A549 (cell line): ENCODE results near the gene LCK. TPM values are rescaled to one million over a fixed set of nuclear protein-coding genes. Genes with fewer than 3 reads are reported as not detected.
A peak's percentile ranks its signal among the peaks of the same experiment; 100 is the strongest.

Source experiments
- ATAC-seq, 2 experiments: fragments of 200-7000 bp in 1 of 2; fragments of >200 bp in 1 of 2; cut with Nextera tagmentation in 1 of 2; cut with Tn5 transposase in 1 of 2; 3 replicates each; pipeline versions ENCODE4 v1.8.0 to v1.9.1; 2018 to 2020; ENCODE audit warnings: mild to moderate bottlenecking in 1 of 2, moderate library complexity in 1 of 2
- CTCF ChIA-PET: fragments of 300-600 bp; sonication (Branson Sonifier 250); formaldehyde crosslinking; extraction: SDS; loops from one replicate; lab custom pipeline; 2021; ENCODE audit warnings: antibody characterized with exemption, inconsistent platforms; lab: Yijun Ruan, JAX
- POLR2A ChIA-PET: fragments of 350-600 bp; formaldehyde crosslinking; extraction: SDS; loops from one replicate; lab custom pipeline; 2021; ENCODE audit warnings: antibody characterized with exemption, inconsistent platforms; lab: Yijun Ruan, JAX
- DNase-seq, 2 experiments: peaks; one replicate each; pipeline versions ENCODE4 v3.0.0 to v3.0.0-alpha.2; 2011 to 2016; ENCODE audit warnings: low read depth in 1 of 2, low spot score in 1 of 2
- FAIRE-seq: peaks from 2 replicates; lab custom pipeline; 2011; peaks lifted over from hg19 to GRCh38; lab: Jason Lieb, UNC
- H3K27ac ChIP-seq, 2 experiments: fragments of >200 bp; sonication (Bioruptor Twin); formaldehyde crosslinking; 3 replicates each; pipeline ENCODE4 v1.5.1; 2016 to 2017
- H3K4me1 ChIP-seq: fragments of >200 bp; sonication (Bioruptor Twin); formaldehyde crosslinking; 3 replicates; pipeline ENCODE4 v1.6.1; 2016
- H3K4me2 ChIP-seq: fragments of >200 bp; sonication (Bioruptor Twin); formaldehyde crosslinking; 3 replicates; pipeline ENCODE4 v1.6.1; 2016
- H3K4me3 ChIP-seq: fragments of >200 bp; sonication (Bioruptor Twin); formaldehyde crosslinking; 3 replicates; pipeline ENCODE4 v1.5.1; 2016
- H3K9me3 ChIP-seq: fragments of >200 bp; sonication (Bioruptor Twin); formaldehyde crosslinking; 3 replicates; pipeline ENCODE4 v1.6.1; 2016
- CBX2 ChIP-seq: fragments of 200-600 bp; sonication (generic); IDR thresholded peaks from 2 replicates; pipeline ENCODE4 v1.6.1; 2016; ENCODE audit warnings: low read depth, mild to moderate bottlenecking, borderline replicate concordance
- CBX8 ChIP-seq: fragments of 200-600 bp; sonication (generic); IDR thresholded peaks from 2 replicates; pipeline ENCODE4 v1.6.1; 2016
- CEBPB ChIP-seq, 2 experiments: fragments of >200 bp in 1 of 2; sonication (Bioruptor Twin) in 1 of 2; formaldehyde crosslinking in 1 of 2; IDR thresholded peaks; 2 replicates each; pipeline ENCODE4 v1.6.1; 2012 to 2016
- CHD4 ChIP-seq: fragments of 200-600 bp; sonication (generic); IDR thresholded peaks from 2 replicates; pipeline ENCODE4 v1.6.1; 2016; ENCODE audit warnings: antibody characterized with exemption, mild to moderate bottlenecking, borderline replicate concordance
- EHF ChIP-seq: fragments of 250-450 bp; sonication (Bioruptor Pico); IDR thresholded peaks from 2 replicates; pipeline ENCODE4 v1.5.0; 2020; ENCODE audit warnings: mild to moderate bottlenecking
- EHMT2 ChIP-seq: fragments of 200-600 bp; sonication (generic); IDR thresholded peaks from 2 replicates; pipeline ENCODE4 v1.6.1; 2016; ENCODE audit warnings: antibody characterized with exemption, low read depth, mild to moderate bottlenecking, moderate library complexity
- FOSL2 ChIP-seq, 2 experiments: fragments of 450-650 bp in 1 of 2; fragments of >200 bp in 1 of 2; sonication (Bioruptor Twin) in 1 of 2; formaldehyde crosslinking; IDR thresholded peaks; 2 replicates each; pipeline versions ENCODE4 v1.5.0 to v1.6.1; 2016 to 2020; ENCODE audit warnings: mild to moderate bottlenecking in 1 of 2, moderate library complexity in 1 of 2
- HDAC2 ChIP-seq: fragments of 200-600 bp; sonication (generic); IDR thresholded peaks from 2 replicates; pipeline ENCODE4 v1.6.1; 2016
- HOXB13 ChIP-seq: fragments of 250-450 bp; sonication (Bioruptor Pico); IDR thresholded peaks from 2 replicates; pipeline ENCODE4 v1.5.0; 2020; ENCODE audit warnings: low read depth, mild to moderate bottlenecking, moderate library complexity
- HOXB5 ChIP-seq: fragments of 250-450 bp; sonication (Bioruptor Pico); IDR thresholded peaks from 2 replicates; pipeline ENCODE4 v1.5.0; 2020; ENCODE audit warnings: mild to moderate bottlenecking, moderate library complexity
- JUNB ChIP-seq: fragments of >200 bp; sonication (Bioruptor Twin); formaldehyde crosslinking; IDR thresholded peaks from 2 replicates; pipeline ENCODE4 v1.6.1; 2016
- KDM5A ChIP-seq: fragments of 200-600 bp; sonication (generic); IDR thresholded peaks from 2 replicates; pipeline ENCODE4 v1.6.1; 2016; ENCODE audit warnings: antibody characterized with exemption, mild to moderate bottlenecking
- MAFK ChIP-seq: fragments of 450-650 bp; IDR thresholded peaks from 2 replicates; pipeline ENCODE4 v1.6.1; 2014; ENCODE audit not compliant: partially characterized antibody
- MYC ChIP-seq: IDR thresholded peaks from 2 replicates; pipeline ENCODE4 v1.6.1; 2012; ENCODE audit warnings: mild to moderate bottlenecking, inconsistent platforms, low read length, improper control_type of control experiment, borderline replicate concordance
- NR3C1 ChIP-seq: fragments of >200 bp; sonication (Bioruptor Twin); formaldehyde crosslinking; IDR thresholded peaks from 3 replicates; pipeline ENCODE4 v1.6.1; 2017
- PHF8 ChIP-seq: fragments of 200-600 bp; sonication (generic); IDR thresholded peaks from 2 replicates; pipeline ENCODE4 v1.6.1; 2016; ENCODE audit warnings: low read depth, mild to moderate bottlenecking, antibody characterized with exemption, moderate library complexity, borderline replicate concordance
- POLR2A ChIP-seq: IDR thresholded peaks from 2 replicates; pipeline ENCODE4 v1.6.1; 2012; ENCODE audit warnings: mild to moderate bottlenecking, low read length
- POLR2AphosphoS2 ChIP-seq: conservative IDR thresholded peaks from 2 replicates; pipeline ENCODE4 v1.6.1; 2012; ENCODE audit warnings: low read length, improper control_type of control experiment, inconsistent platforms
- RAD21 ChIP-seq, 2 experiments: fragments of >200 bp in 1 of 2; sonication (Bioruptor Twin) in 1 of 2; formaldehyde crosslinking in 1 of 2; IDR thresholded peaks in 1 of 2; conservative IDR thresholded peaks in 1 of 2; 2 replicates in 1 of 2; 3 replicates in 1 of 2; pipeline ENCODE4 v1.6.1; 2012 to 2018; ENCODE audit warnings: inconsistent platforms in 1 of 2
- RARB ChIP-seq: fragments of 250-450 bp; sonication (Bioruptor Pico); IDR thresholded peaks from 2 replicates; pipeline ENCODE4 v1.8.0; 2021; ENCODE audit warnings: mild to moderate bottlenecking, moderate library complexity
- RCOR1 ChIP-seq: fragments of 150-350 bp; IDR thresholded peaks from 2 replicates; pipeline ENCODE4 v1.6.1; 2014; ENCODE audit warnings: antibody characterized with exemption, low read length, low read depth
- RFX5 ChIP-seq: fragments of 450-650 bp; IDR thresholded peaks from 2 replicates; pipeline ENCODE4 v1.7.1; 2014; ENCODE audit warnings: antibody characterized with exemption, mild to moderate bottlenecking, moderate library complexity
- RNF2 ChIP-seq: fragments of 200-600 bp; sonication (generic); IDR thresholded peaks from 2 replicates; pipeline ENCODE4 v1.6.1; 2016; ENCODE audit warnings: low read depth, mild to moderate bottlenecking, antibody characterized with exemption, moderate library complexity, borderline replicate concordance
- SREBF2 ChIP-seq: fragments of 450-650 bp; IDR thresholded peaks from 2 replicates; pipeline ENCODE4 v1.6.1; 2014; ENCODE audit warnings: mild to moderate bottlenecking, moderate library complexity
- TFCP2L1 ChIP-seq: fragments of 250-450 bp; sonication (Bioruptor Pico); IDR thresholded peaks from 2 replicates; pipeline ENCODE4 v1.5.0; 2021; ENCODE audit warnings: mild to moderate bottlenecking
- TP53 ChIP-seq: fragments of 250-450 bp; sonication (Bioruptor Pico); IDR thresholded peaks from 2 replicates; pipeline ENCODE4 v1.5.0; 2021; ENCODE audit warnings: mild to moderate bottlenecking, moderate library complexity
- ZC3H11A ChIP-seq: fragments of 450-650 bp; IDR thresholded peaks from 2 replicates; pipeline ENCODE4 v1.6.1; 2014; ENCODE audit warnings: antibody characterized with exemption, mild to moderate bottlenecking
- WGBS: methylation state at CpG from one replicate; pipeline ENCODE4 v1.1.6; 2017; ENCODE audit errors: missing lambda C conversion rate; 5-methylcytosine and 5-hydroxymethylcytosine counted together
- polyA plus RNA-seq, 4 experiments: library from polyadenylated mRNA; depleted of rRNA in 3 of 4; stranded (reverse); fragments of >200 nt; fragmentation: RNase III in 1 of 4; extraction: RNeasy Plus Mini Kit Qiagen cat#74134 plus additional on column Dnase treatment in 1 of 4; gene quantifications; 2 replicates in 3 of 4; 3 replicates in 1 of 4; pipeline ENCODE4 v1.2.3, GENCODE V29; 2011 to 2017
- TF ChIP-seq, protein P1 (sequence below): fragments of >200 bp; sonication (Bioruptor Twin); formaldehyde crosslinking; IDR thresholded peaks from 3 replicates; pipeline ENCODE4 v1.5.1; 2016
- TF ChIP-seq, protein P2 (sequence below): fragments of 450-650 bp; IDR thresholded peaks from 2 replicates; pipeline ENCODE4 v1.6.1; 2014; ENCODE audit warnings: antibody characterized with exemption
- TF ChIP-seq, protein P3 (sequence below): fragments of 250-450 bp; sonication (Bioruptor Pico); IDR thresholded peaks from 2 replicates; pipeline ENCODE4 v1.5.0; 2020; ENCODE audit warnings: low read depth, mild to moderate bottlenecking, moderate library complexity

LCK gene
- polyA plus RNA-seq, 2 of the 4 experiments (the other 2 are of a cell fraction), result 0.03 TPM; not detected in 1

GRCh38 chr1:32263744-32264143 lies 12.7 kb downstream of the LCK start (continued):
- no peak for TF ChIP-seq MYC
- TF ChIP-seq, all 56 proteins: peak for 0

- TF ChIP-seq HOXB13 (no peak), PHF8 (no peak), POLR2AphosphoS2 (no peak), RARB (CRISPR knock-in tag) (no peak), TFCP2L1 (CRISPR knock-in tag) (no peak), POLR2A (no peak), RAD21 (conservative IDR thresholded peaks at IDR 0.05 in 1 of 2, IDR thresholded peaks at IDR 0.05 in 1 of 2) (no peak), MAFK (no peak), MYC (no peak), HOXB5 (CRISPR knock-in tag) (no peak), RNF2 (no peak), CHD4 (no peak)
- ATAC-seq (no peak), FAIRE-seq (no peak), DNase-seq (no peak)
- H3K27ac ChIP-seq, result no peak overlapping the region
- 90% methylated on average over 8 of the region's 9 CpGs for WGBS
- ChIA-PET CTCF (interaction anchor here (1.0 to 1.4 kb wide), 3 partner anchors 18 to 55 kb away, joined by 4 to 5 read pairs (median 4); no protein-coding TSS in a partner anchor), POLR2A (no interaction called here)
- no peak overlapping the region for H3K4me3 ChIP-seq
- peaks cover 7% of the 10 kb centered on the region; the same call in 2 of the 3 replicates for H3K4me1 ChIP-seq
- no peaks in the 10 kb centered on the region for H3K9me3 ChIP-seq
- no peak overlapping the region for H3K4me2 ChIP-seq
Observed at GRCh38 chr1:32265846-32266245, 14.8 kb downstream of the LCK start.

GRCh38 chr1:32266921-32267591 lies 16.0 kb downstream of the LCK start:
- ATAC-seq, result no peak

DNA sequence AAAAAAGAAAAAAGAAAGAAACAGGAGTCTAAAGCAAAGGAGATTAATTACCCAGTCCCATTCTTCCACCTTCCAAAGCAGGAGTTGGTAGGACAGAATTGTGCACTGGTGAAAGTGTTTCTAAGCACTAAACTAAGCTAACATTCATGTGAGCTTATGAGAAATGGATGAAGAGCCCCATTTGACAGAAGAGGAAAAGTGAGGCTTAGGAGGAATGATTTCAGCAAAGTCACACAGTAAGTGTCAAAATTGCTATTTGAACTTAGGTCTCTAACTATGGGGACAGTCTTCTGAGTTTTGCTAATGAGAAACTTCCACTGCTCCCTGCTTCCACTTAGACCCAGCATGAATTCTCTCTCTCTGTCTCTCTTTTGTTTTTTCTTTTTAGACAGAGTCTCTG lies 18.7 kb downstream of the LCK start:
- FAIRE-seq (no peak), ATAC-seq (no peak)
- CTCF ChIA-PET, result no interaction called here
- TF ChIP-seq ZC3H11A (no peak), EHMT2 (no peak), KDM5A (no peak), CHD4 (no peak), SREBF2 (no peak), RFX5 (no peak), HDAC2 (no peak), RARB (CRISPR knock-in tag) (no peak), JUNB (no peak), RCOR1 (no peak)
- TF ChIP-seq, protein P1, sequence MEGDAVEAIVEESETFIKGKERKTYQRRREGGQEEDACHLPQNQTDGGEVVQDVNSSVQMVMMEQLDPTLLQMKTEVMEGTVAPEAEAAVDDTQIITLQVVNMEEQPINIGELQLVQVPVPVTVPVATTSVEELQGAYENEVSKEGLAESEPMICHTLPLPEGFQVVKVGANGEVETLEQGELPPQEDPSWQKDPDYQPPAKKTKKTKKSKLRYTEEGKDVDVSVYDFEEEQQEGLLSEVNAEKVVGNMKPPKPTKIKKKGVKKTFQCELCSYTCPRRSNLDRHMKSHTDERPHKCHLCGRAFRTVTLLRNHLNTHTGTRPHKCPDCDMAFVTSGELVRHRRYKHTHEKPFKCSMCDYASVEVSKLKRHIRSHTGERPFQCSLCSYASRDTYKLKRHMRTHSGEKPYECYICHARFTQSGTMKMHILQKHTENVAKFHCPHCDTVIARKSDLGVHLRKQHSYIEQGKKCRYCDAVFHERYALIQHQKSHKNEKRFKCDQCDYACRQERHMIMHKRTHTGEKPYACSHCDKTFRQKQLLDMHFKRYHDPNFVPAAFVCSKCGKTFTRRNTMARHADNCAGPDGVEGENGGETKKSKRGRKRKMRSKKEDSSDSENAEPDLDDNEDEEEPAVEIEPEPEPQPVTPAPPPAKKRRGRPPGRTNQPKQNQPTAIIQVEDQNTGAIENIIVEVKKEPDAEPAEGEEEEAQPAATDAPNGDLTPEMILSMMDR, result no peak
- TF ChIP-seq, protein P2, sequence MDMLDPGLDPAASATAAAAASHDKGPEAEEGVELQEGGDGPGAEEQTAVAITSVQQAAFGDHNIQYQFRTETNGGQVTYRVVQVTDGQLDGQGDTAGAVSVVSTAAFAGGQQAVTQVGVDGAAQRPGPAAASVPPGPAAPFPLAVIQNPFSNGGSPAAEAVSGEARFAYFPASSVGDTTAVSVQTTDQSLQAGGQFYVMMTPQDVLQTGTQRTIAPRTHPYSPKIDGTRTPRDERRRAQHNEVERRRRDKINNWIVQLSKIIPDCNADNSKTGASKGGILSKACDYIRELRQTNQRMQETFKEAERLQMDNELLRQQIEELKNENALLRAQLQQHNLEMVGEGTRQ, result no peak

More at GRCh38 chr1:32266921-32267591, 16.0 kb downstream of the LCK start:
- CTCF ChIA-PET, result no interaction called here
- no peak for DNase-seq
- Histone ChIP-seq H3K4me3 (no peak overlapping the region), H3K4me1 (peaks cover 7% of the 10 kb centered on the region; the same call in 2 of the 3 replicates)
- 41% methylated on average over 7 of the region's 7 CpGs for WGBS
- no peak for TF ChIP-seq ZC3H11A
- no peak for TF ChIP-seq PHF8
- TF ChIP-seq CBX2, result no peak
- no peak for TF ChIP-seq JUNB
- no peak for TF ChIP-seq EHF (CRISPR knock-in tag)
- no peak for TF ChIP-seq CEBPB (IDR thresholded peaks at IDR 0.05)
- TF ChIP-seq MYC, result no peak
- no peak for TF ChIP-seq NR3C1
- TF ChIP-seq, protein P2, result no peak
- TF ChIP-seq, protein P3, sequence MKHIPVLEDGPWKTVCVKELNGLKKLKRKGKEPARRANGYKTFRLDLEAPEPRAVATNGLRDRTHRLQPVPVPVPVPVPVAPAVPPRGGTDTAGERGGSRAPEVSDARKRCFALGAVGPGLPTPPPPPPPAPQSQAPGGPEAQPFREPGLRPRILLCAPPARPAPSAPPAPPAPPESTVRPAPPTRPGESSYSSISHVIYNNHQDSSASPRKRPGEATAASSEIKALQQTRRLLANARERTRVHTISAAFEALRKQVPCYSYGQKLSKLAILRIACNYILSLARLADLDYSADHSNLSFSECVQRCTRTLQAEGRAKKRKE (CRISPR knock-in tag), result no peak
- no peak for TF ChIP-seq FOSL2 (IDR thresholded peaks at IDR 0.05)
- no peak for TF ChIP-seq FOSL2 (CRISPR knock-in tag; IDR thresholded peaks at IDR 0.05)
- TF ChIP-seq HOXB13, result no peak
- TF ChIP-seq RCOR1, result no peak
- no peak for TF ChIP-seq TP53 (CRISPR knock-in tag)
- TF ChIP-seq CBX8, result no peak
- TF ChIP-seq, all 56 proteins: peak for 0
- H3K9me3 ChIP-seq, result no peaks in the 10 kb centered on the region
- no peak overlapping the region for H3K27ac ChIP-seq
- peak overlapping the region; percentile 28; the same call in 1 of the 3 replicates for H3K4me2 ChIP-seq
- POLR2A ChIA-PET, result no interaction called here
- no peak for FAIRE-seq

More for the DNA sequence above, 18.7 kb downstream of the LCK start:
- POLR2A ChIA-PET, result no interaction called here
- no peak overlapping the region for H3K27ac ChIP-seq
- H3K9me3 ChIP-seq, result no peaks in the 10 kb centered on the region
- H3K4me2 ChIP-seq, result no peak overlapping the region
- H3K4me1 ChIP-seq, result peaks cover 12% of the 10 kb centered on the region; the same call in 2 of the 3 replicates
- DNase-seq, result no peak
- no peak overlapping the region for H3K4me3 ChIP-seq
